ENCODE results near the gene STRIP2. TPM values are rescaled to one million over a fixed set of nuclear protein-coding genes. Genes with fewer than 3 reads are reported as not detected.

STRIP2 gene
- total RNA-seq, 1 donor from 2014 or later = 3.5 TPM

- no peaks in the 10 kb centered on the region for H3K36me3 ChIP-seq (ENCODE audit: control insufficient read depth, insufficient read depth, low read length)
- TF ChIP-seq CTCF (IDR thresholded peaks at IDR 0.05; ENCODE audit: insufficient read depth, low read length, poor library complexity, severe bottlenecking) = no peak
- H3K4me3 ChIP-seq (ENCODE audit: low read depth, low read length) = no peak overlapping the region
- H3K27me3 ChIP-seq (ENCODE audit: control insufficient read depth, insufficient read depth, low read length) = no peaks in the 10 kb centered on the region
- no peak for DNase-seq (ENCODE audit: low read depth)
Observed at GRCh38 chr7:129450295-129450694, 16.1 kb downstream of the STRIP2 start.

- TF ChIP-seq CTCF (IDR thresholded peaks at IDR 0.05; ENCODE audit: insufficient read depth, low read length, poor library complexity, severe bottlenecking) = no peak
- H3K4me3 ChIP-seq (ENCODE audit: low read depth, low read length) = no peak overlapping the region
- H3K27me3 ChIP-seq (ENCODE audit: control insufficient read depth, insufficient read depth, low read length) = no peaks in the 10 kb centered on the region
- no peak for DNase-seq (ENCODE audit: low read depth)
- no peaks in the 10 kb centered on the region for H3K36me3 ChIP-seq (ENCODE audit: control insufficient read depth, insufficient read depth, low read length)
Observed at GRCh38 chr7:129452589-129453231, 18.5 kb downstream of the STRIP2 start.

GRCh38 chr7:129453510-129454248 lies 19.4 kb downstream of the STRIP2 start:
- DNase-seq (ENCODE audit: low read depth) = no peak
- Histone ChIP-seq H3K4me3 (ENCODE audit: low read depth, low read length) (no peak overlapping the region), H3K27me3 (ENCODE audit: control insufficient read depth, insufficient read depth, low read length) (no peaks in the 10 kb centered on the region), H3K36me3 (ENCODE audit: control insufficient read depth, insufficient read depth, low read length) (no peaks in the 10 kb centered on the region)
- no peak for TF ChIP-seq CTCF (IDR thresholded peaks at IDR 0.05; ENCODE audit: insufficient read depth, low read length, poor library complexity, severe bottlenecking)

- H3K36me3 ChIP-seq (ENCODE audit: control insufficient read depth, insufficient read depth, low read length) = no peaks in the 10 kb centered on the region
- no peaks in the 10 kb centered on the region for H3K27me3 ChIP-seq (ENCODE audit: control insufficient read depth, insufficient read depth, low read length)
- TF ChIP-seq CTCF (IDR thresholded peaks at IDR 0.05; ENCODE audit: insufficient read depth, low read length, poor library complexity, severe bottlenecking) = no peak
- DNase-seq (ENCODE audit: low read depth) = no peak
- no peak overlapping the region for H3K4me3 ChIP-seq (ENCODE audit: low read depth, low read length)
Observed at GRCh38 chr7:129454249-129454551, 20.0 kb downstream of the STRIP2 start.

GRCh38 chr7:129456421-129456820 lies 22.2 kb downstream of the STRIP2 start:
- no peaks in the 10 kb centered on the region for H3K27me3 ChIP-seq (ENCODE audit: control insufficient read depth, insufficient read depth, low read length)
- H3K36me3 ChIP-seq (ENCODE audit: control insufficient read depth, insufficient read depth, low read length) = no peaks in the 10 kb centered on the region
- no peak overlapping the region for H3K4me3 ChIP-seq (ENCODE audit: low read depth, low read length)
- DNase-seq (ENCODE audit: low read depth) = no peak
- TF ChIP-seq CTCF (IDR thresholded peaks at IDR 0.05; ENCODE audit: insufficient read depth, low read length, poor library complexity, severe bottlenecking) = no peak

- no peak for TF ChIP-seq CTCF (IDR thresholded peaks at IDR 0.05; ENCODE audit: insufficient read depth, low read length, poor library complexity, severe bottlenecking)
- no peaks in the 10 kb centered on the region for H3K27me3 ChIP-seq (ENCODE audit: control insufficient read depth, insufficient read depth, low read length)
- no peaks in the 10 kb centered on the region for H3K36me3 ChIP-seq (ENCODE audit: control insufficient read depth, insufficient read depth, low read length)
- H3K4me3 ChIP-seq (ENCODE audit: low read depth, low read length) = no peak overlapping the region
- no peak for DNase-seq (ENCODE audit: low read depth)
Observed at GRCh38 chr7:129457101-129457500, 22.9 kb downstream of the STRIP2 start.

All from kidney epithelial cell (primary cell).